ENCODE results near the gene KIRREL2. TPM values are rescaled to one million over a fixed set of nuclear protein-coding genes. Genes with fewer than 3 reads are reported as not detected.

The KIRREL2 gene
- total RNA-seq = under 1 TPM; 0.78 to 0.92 TPM

GRCh38 chr19:35856546-35857149, at the start of gene KIRREL2:
Gene KIRREL2 (plus strand): TSS chr19:35856911. CDS start chr19:35857120, 209 bp downstream.
- Mint-ChIP-seq H3K4me1 (ENCODE audit: low read depth) (peaks cover 11% of the 10 kb centered on the region), H3K36me3 (no peaks in the 10 kb centered on the region), H3K4me3 (peak within 1 kb of the TSS; percentile 67), H3K9me3 (no peaks in the 10 kb centered on the region), H3K27me3 (peaks cover 59% of the 10 kb centered on the region), H3K27ac (no peak within 1 kb of the TSS)
- ChIA-PET POLR2A (interaction anchor here (1.3 kb wide), 1 partner anchor 108 kb away, joined by 3 read pairs; the partner anchor contains the start of gene LIN37), CTCF (no interaction called here)
- intact Hi-C loops (cut with micrococcal nuclease) = no loop called here
- peak; percentile 37 for DNase-seq

- intact Hi-C loops (cut with micrococcal nuclease) = no loop called here
- no peaks in the 10 kb centered on the region for H3K36me3 Mint-ChIP-seq
- no peak overlapping the region for H3K4me3 Mint-ChIP-seq
- no peak for DNase-seq
- CTCF ChIA-PET = no interaction called here
- H3K4me1 Mint-ChIP-seq (ENCODE audit: low read depth) = peaks cover 6% of the 10 kb centered on the region
- H3K9me3 Mint-ChIP-seq = no peaks in the 10 kb centered on the region
- no peaks in the 10 kb centered on the region for H3K27me3 Mint-ChIP-seq
- H3K27ac Mint-ChIP-seq = no peak overlapping the region
- POLR2A ChIA-PET = no interaction called here
Observed at GRCh38 chr19:35807633-35808032, 49.1 kb upstream of the KIRREL2 start.

GRCh38 chr19:35811317-35812219, 45.1 kb upstream of the KIRREL2 start:
- no peak overlapping the region for H3K4me3 Mint-ChIP-seq
- intact Hi-C loops (cut with micrococcal nuclease) = no loop called here
- CTCF ChIA-PET = no interaction called here

GRCh38 chr19:35812220-35813042, 44.3 kb upstream of the KIRREL2 start, which contains the start of gene PRODH2:
Gene PRODH2 (minus strand): TSS chr19:35812845. CDS start chr19:35812805, 40 bp downstream.
- H3K36me3 Mint-ChIP-seq = peaks cover 2% of the 10 kb centered on the region
- no peaks in the 10 kb centered on the region for H3K9me3 Mint-ChIP-seq
- CTCF ChIA-PET = interaction anchor here (0.6 kb wide), 1 partner anchor 23 kb away, joined by 3 read pairs; no protein-coding TSS in a partner anchor
- H3K27ac Mint-ChIP-seq = no peak within 1 kb of the TSS
- H3K27me3 Mint-ChIP-seq = peaks cover 10% of the 10 kb centered on the region
- intact Hi-C loops (cut with micrococcal nuclease) = no loop called here
- no peaks in the 10 kb centered on the region for H3K4me1 Mint-ChIP-seq (ENCODE audit: low read depth)
- H3K4me3 Mint-ChIP-seq = no peak within 1 kb of the TSS
- POLR2A ChIA-PET = no interaction called here
- DNase-seq = no peak

More at GRCh38 chr19:35811317-35812219, 45.1 kb upstream of the KIRREL2 start:
- Mint-ChIP-seq H3K27ac (no peak overlapping the region), H3K9me3 (no peaks in the 10 kb centered on the region), H3K36me3 (peaks cover 2% of the 10 kb centered on the region), H3K27me3 (peaks cover 8% of the 10 kb centered on the region), H3K4me1 (ENCODE audit: low read depth) (no peaks in the 10 kb centered on the region)
- DNase-seq = no peak
- POLR2A ChIA-PET = no interaction called here

GRCh38 chr19:35813043-35813890, 43.4 kb upstream of the KIRREL2 start:
- Mint-ChIP-seq H3K4me3 (no peak overlapping the region), H3K4me1 (ENCODE audit: low read depth) (no peaks in the 10 kb centered on the region), H3K27me3 (peaks cover 10% of the 10 kb centered on the region), H3K27ac (no peak overlapping the region), H3K36me3 (peaks cover 2% of the 10 kb centered on the region), H3K9me3 (no peaks in the 10 kb centered on the region)
- ChIA-PET CTCF (interaction anchor here (0.6 kb wide), 1 partner anchor 24 kb away, joined by 3 read pairs; no protein-coding TSS in a partner anchor), POLR2A (no interaction called here)
- no peak for DNase-seq
- intact Hi-C loops (cut with micrococcal nuclease) = no loop called here

GRCh38 chr19:35816262-35816661, 40.4 kb upstream of the KIRREL2 start:
- ChIA-PET CTCF (interaction anchor here (0.8 kb wide), 1 partner anchor 312 kb away, joined by 4 read pairs; no protein-coding TSS in a partner anchor), POLR2A (no interaction called here)
- Mint-ChIP-seq H3K9me3 (no peaks in the 10 kb centered on the region), H3K27ac (no peak overlapping the region), H3K4me3 (no peak overlapping the region), H3K27me3 (peaks cover 14% of the 10 kb centered on the region), H3K4me1 (ENCODE audit: low read depth) (no peaks in the 10 kb centered on the region), H3K36me3 (peaks cover 2% of the 10 kb centered on the region)
- intact Hi-C loops (cut with micrococcal nuclease) = no loop called here
- no peak for DNase-seq

GRCh38 chr19:35816846-35817245, 39.9 kb upstream of the KIRREL2 start:
- CTCF ChIA-PET = no interaction called here
- Mint-ChIP-seq H3K9me3 (no peaks in the 10 kb centered on the region), H3K27me3 (peaks cover 14% of the 10 kb centered on the region), H3K4me3 (no peak overlapping the region), H3K27ac (no peak overlapping the region), H3K36me3 (peaks cover 2% of the 10 kb centered on the region), H3K4me1 (ENCODE audit: low read depth) (no peaks in the 10 kb centered on the region)
- intact Hi-C loops (cut with micrococcal nuclease) = no loop called here
- POLR2A ChIA-PET = no interaction called here
- no peak for DNase-seq

GRCh38 chr19:35818445-35818844, 38.3 kb upstream of the KIRREL2 start:
- Mint-ChIP-seq H3K9me3 (no peaks in the 10 kb centered on the region), H3K4me1 (ENCODE audit: low read depth) (no peaks in the 10 kb centered on the region), H3K36me3 (peaks cover 1% of the 10 kb centered on the region), H3K4me3 (no peak overlapping the region), H3K27ac (no peak overlapping the region), H3K27me3 (peaks cover 19% of the 10 kb centered on the region)
- no peak for DNase-seq
- intact Hi-C loops (cut with micrococcal nuclease) = no loop called here
- ChIA-PET CTCF (interaction anchor here (1.6 to 2.3 kb wide), 2 partner anchors 81 to 122 kb away, joined by 4 to 10 read pairs; no protein-coding TSS in a partner anchor), POLR2A (no interaction called here)

GRCh38 chr19:35822579-35822978, 34.1 kb upstream of the KIRREL2 start:
- intact Hi-C loops (cut with micrococcal nuclease) = no loop called here
- Mint-ChIP-seq H3K36me3 (no peaks in the 10 kb centered on the region), H3K4me3 (no peak overlapping the region), H3K27ac (no peak overlapping the region), H3K27me3 (peaks cover 19% of the 10 kb centered on the region), H3K4me1 (ENCODE audit: low read depth) (no peaks in the 10 kb centered on the region), H3K9me3 (no peaks in the 10 kb centered on the region)
- ChIA-PET POLR2A (no interaction called here), CTCF (no interaction called here)
- DNase-seq = no peak

- Mint-ChIP-seq H3K4me3 (no peak overlapping the region), H3K9me3 (no peaks in the 10 kb centered on the region), H3K27me3 (peaks cover 22% of the 10 kb centered on the region), H3K36me3 (no peaks in the 10 kb centered on the region), H3K4me1 (ENCODE audit: low read depth) (no peaks in the 10 kb centered on the region), H3K27ac (no peak overlapping the region)
- ChIA-PET CTCF (no interaction called here), POLR2A (no interaction called here)
- intact Hi-C loops (cut with micrococcal nuclease) = no loop called here
- no peak for DNase-seq
Observed at GRCh38 chr19:35824150-35824549, 32.6 kb upstream of the KIRREL2 start.

- ChIA-PET POLR2A (no interaction called here), CTCF (interaction anchor here (1.0 kb wide), 1 partner anchor 9 kb away, joined by 3 read pairs; no protein-coding TSS in a partner anchor)
- Mint-ChIP-seq H3K4me1 (ENCODE audit: low read depth) (no peaks in the 10 kb centered on the region), H3K27me3 (peaks cover 20% of the 10 kb centered on the region), H3K27ac (no peak overlapping the region), H3K36me3 (no peaks in the 10 kb centered on the region), H3K4me3 (no peak overlapping the region), H3K9me3 (no peaks in the 10 kb centered on the region)
- intact Hi-C loops (cut with micrococcal nuclease) = no loop called here
- DNase-seq = peak; percentile 66
Observed at GRCh38 chr19:35828692-35829301, 27.9 kb upstream of the KIRREL2 start.
